Activated T-cell treated with anti-CD3 and anti-CD28 coated beads, Interleukin-2, amount 50 U/mL, for 48 hours (primary cell): ENCODE measurements around the gene TMEM213.

Experiments used
- DNase-seq, 2 experiments: peaks; one replicate each; pipeline ENCODE4 v3.0.0-alpha.2; 2020

Gene TMEM213

GRCh38 chr7:138843632-138844580 is 46.1 kb downstream of the TMEM213 start:
- no peak for DNase-seq

DNA sequence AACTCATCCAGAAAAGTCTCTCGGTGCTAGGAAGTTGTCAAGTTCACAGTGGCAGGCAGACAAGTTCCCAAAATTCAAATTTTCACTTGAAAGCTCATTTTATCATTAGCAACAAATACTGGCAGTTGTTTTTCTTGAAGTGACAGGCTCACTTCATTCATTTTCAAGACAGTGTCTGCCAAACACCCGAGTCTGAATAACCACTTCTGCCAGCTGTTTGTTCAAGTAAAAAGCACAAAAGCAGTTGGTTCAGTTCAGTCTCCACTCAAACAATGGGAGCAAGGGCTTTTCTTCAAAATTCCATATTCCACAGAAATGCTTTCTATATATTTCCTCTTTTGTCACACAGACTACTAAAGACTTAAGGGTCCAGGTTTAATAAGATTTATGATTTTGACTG is 47.9 kb downstream of the TMEM213 start:
- DNase-seq: no peak

DNA sequence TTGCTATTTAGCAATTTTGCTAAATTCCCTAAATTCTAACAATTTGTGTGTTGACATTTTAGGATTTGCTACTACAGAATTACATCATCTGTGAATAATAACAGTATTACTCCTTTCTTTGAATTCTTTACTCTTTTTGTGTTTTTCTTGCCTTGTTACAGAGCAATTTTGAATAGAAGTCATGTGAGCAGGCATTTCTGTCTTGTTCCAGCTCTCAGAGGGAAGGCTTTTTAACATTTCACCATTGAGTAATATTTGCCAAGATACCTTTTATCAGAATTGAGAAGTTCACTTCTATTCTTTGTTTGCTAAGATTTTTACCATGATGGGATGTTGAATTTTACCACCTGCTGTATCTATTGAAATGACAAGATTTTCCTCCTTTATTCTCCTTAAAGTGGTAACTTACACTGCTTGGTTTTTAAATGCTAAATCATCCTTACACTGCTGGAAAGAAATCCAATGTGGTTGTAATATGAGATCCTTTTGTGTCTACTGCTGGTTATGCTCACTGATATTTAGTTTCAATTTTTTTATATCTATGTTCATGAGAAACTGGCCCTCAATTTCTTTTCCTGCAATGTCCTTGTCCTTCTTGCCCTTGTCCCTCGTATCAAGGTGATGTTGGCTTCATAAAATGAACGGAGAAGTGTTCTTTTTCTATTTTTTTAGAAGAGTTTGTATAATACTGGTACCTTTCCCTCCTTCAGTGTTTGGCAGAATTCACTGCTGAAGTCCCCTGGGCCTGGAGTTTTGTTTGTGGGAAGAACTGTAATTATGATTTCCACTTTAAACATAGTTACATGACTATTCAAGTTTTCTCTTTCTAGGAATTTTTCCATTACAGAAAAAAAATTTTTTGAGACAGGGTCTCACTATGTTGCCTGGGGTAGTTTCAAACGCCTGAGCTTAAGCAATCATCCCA is 50.5 kb downstream of the TMEM213 start:
- DNase-seq: no peak

- no peak for DNase-seq
Observed at GRCh38 chr7:138849701-138850100, 51.9 kb downstream of the TMEM213 start.

GRCh38 chr7:138852469-138852868 is 54.7 kb downstream of the TMEM213 start:
- DNase-seq: no peak

- DNase-seq: no peak
Observed at GRCh38 chr7:138853448-138853847, 55.7 kb downstream of the TMEM213 start.

- DNase-seq: no peak
Observed at GRCh38 chr7:138854115-138854645, 56.4 kb downstream of the TMEM213 start.

GRCh38 chr7:138857728-138858127 is 59.9 kb downstream of the TMEM213 start:
- no peak for DNase-seq

DNA sequence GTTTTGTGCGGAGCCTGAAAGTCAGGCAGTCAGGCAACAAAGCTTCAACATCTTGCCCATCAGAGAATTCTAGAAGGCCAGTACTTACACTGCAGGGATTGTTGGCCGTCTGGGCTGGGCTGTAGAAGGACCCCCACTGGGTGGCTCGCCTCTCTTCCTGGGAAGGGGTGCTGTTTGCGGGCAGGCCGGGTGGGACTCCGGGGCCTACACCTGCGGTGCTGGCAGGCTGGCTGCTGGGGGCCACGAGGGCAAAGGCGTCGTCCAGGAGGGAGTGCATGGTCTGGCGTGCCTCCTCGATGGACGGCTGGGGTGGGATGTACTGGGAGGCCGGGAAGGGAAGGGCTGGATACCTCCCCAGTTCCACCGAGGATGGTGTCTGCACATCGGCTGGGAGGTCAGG is 63.3 kb downstream of the TMEM213 start:
- DNase-seq: no peak

GRCh38 chr7:138863931-138864330 is 66.1 kb downstream of the TMEM213 start:
- DNase-seq: no peak

- DNase-seq: no peak
Observed at GRCh38 chr7:138864667-138865066, 66.9 kb downstream of the TMEM213 start.

GRCh38 chr7:138865843-138866242 is 68.0 kb downstream of the TMEM213 start:
- peak; percentile 42 to 54 for DNase-seq

GRCh38 chr7:138866353-138866752 is 68.6 kb downstream of the TMEM213 start:
- DNase-seq: no peak

- no peak for DNase-seq
Observed at GRCh38 chr7:138867744-138868143, 70.0 kb downstream of the TMEM213 start.

DNA sequence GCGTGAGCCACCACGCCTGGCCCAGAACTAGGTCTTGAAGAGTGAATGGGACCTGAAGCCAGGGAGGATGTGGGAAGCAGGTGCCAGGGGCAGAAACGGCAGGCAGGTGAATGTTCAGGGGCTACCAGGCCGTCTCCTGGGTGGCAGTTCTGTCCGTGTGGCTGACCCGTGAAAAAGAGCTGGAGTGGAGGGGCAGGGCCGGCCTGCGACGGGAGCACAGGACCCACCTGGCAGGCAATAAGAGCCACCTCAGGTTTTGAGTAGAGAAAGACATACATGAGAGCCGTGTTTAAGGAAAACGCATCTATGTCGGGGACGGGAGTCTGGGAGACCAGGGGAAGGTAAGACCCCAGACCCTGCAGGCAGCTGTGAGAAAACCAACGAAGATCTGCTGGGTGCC is 70.9 kb downstream of the TMEM213 start:
- DNase-seq: no peak

DNA sequence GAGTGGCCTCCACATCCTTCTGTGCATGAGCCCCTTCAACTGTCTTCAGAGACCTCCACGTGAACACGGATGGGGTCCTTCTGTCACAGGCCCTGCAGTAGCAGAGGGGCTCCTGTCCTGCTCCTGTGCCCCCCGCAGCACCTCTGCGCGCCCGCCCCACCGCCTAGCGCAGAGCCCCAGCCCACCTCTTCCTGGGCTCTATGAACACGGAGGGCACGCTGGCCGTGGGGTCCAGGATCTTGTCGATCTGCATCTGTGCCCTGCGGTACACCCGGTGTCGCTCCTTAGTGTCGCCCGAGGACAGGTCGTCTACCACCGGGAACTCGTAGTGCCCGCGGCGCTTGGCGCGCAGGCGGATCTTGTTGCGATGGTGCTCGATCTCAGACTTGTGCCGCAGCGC is 71.6 kb downstream of the TMEM213 start:
- no peak for DNase-seq

- no peak for DNase-seq
Observed at GRCh38 chr7:138871065-138871813, 73.4 kb downstream of the TMEM213 start.

- DNase-seq: no peak
Observed at GRCh38 chr7:138871814-138872090, 74.0 kb downstream of the TMEM213 start.

GRCh38 chr7:138872576-138872975 is 74.8 kb downstream of the TMEM213 start:
- DNase-seq: no peak

GRCh38 chr7:138873220-138873892 is 75.6 kb downstream of the TMEM213 start:
- no peak for DNase-seq

- peak; percentile 60 to 68 for DNase-seq
Observed at GRCh38 chr7:138875794-138876193, 78.0 kb downstream of the TMEM213 start.

DNA sequence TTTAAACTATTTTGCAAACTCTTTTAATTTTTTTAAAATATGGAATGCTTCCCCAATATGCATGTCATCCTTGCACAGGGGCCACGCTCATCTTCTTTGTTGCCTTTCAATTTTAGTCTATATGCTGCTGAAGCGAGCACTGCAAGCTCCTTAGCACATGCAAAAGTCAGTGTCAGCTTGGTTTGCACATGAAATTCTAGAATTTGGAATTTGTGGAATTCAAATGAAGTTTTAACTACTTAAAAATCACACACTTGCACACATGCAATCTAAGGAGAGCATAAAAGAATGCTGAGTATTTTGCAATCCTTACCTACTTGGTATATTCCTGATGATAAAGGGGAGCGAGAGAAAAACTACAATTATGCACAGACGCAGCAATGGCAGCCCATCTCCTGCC is 78.5 kb downstream of the TMEM213 start:
- no peak for DNase-seq
